Panc1 (cell line): ENCODE results near the gene MYLK.

Source experiments
- POLR2AphosphoS5 ChIP-seq: IDR thresholded peaks from 2 replicates; pipeline ENCODE4 v1.6.1; 2012; ENCODE audit warnings: mild to moderate bottlenecking, low read depth, low read length, moderate library complexity
- TF ChIP-seq, protein P1 (sequence below): fragments of 450-650 bp; IDR thresholded peaks from 2 replicates; pipeline ENCODE4 v1.5.1; 2017; ENCODE audit warnings: mild to moderate bottlenecking

DNA sequence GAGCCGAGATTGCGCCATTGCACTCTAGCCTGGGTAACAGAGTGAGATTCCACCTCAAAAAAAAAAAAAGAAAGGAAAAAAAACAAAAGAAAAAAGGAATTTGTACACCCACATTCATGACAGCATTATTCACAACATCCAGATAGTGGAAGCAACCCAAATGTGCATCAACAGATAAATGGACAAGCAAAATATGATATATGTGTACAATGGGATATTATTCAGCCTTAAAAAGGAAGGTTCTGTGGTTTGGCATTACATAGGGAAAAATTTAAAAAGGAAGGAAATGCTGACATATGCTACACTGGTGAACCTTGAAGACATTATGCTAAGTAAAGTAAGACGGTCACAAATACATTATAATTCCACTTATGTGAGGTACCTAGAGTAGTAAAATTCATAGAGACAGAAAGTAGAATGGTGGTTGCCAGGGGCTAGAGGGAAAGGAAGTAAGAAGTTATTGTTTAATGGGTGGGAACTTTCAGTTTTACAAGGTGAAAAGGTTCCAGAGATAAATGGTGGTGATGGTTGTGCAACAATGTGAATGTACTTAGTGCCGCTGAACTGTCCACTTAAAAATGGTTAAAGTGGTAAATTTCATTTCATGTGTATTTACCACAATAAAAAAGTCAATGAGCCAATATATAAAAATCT lies 118.5 kb downstream of the MYLK start:
- TF ChIP-seq, protein P1, sequence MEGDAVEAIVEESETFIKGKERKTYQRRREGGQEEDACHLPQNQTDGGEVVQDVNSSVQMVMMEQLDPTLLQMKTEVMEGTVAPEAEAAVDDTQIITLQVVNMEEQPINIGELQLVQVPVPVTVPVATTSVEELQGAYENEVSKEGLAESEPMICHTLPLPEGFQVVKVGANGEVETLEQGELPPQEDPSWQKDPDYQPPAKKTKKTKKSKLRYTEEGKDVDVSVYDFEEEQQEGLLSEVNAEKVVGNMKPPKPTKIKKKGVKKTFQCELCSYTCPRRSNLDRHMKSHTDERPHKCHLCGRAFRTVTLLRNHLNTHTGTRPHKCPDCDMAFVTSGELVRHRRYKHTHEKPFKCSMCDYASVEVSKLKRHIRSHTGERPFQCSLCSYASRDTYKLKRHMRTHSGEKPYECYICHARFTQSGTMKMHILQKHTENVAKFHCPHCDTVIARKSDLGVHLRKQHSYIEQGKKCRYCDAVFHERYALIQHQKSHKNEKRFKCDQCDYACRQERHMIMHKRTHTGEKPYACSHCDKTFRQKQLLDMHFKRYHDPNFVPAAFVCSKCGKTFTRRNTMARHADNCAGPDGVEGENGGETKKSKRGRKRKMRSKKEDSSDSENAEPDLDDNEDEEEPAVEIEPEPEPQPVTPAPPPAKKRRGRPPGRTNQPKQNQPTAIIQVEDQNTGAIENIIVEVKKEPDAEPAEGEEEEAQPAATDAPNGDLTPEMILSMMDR, result no peak
- TF ChIP-seq POLR2AphosphoS5, result no peak
